ENCODE data around the gene GAD1.

DNA sequence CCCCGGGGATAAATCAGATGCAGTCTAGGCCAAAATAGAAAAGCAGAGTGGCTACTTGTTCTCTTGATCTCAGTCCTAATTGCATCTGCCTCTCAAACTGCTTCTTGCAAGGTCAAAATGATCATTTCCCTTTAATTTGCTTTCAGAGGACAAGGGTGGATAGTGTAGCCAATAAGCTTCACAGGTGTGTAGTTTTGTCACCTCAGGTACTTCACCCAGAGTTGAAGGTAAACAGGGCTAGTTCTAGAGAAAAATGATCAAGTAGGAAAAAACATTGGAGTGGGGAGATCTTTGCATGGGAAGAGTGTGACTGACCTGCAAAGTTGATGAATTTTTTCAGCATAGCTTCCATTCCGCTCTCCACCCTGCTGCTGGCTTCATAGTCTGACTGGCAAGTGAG lies 37.8 kb upstream of the GAD1 start:
- TF ChIP-seq, protein P1, sequence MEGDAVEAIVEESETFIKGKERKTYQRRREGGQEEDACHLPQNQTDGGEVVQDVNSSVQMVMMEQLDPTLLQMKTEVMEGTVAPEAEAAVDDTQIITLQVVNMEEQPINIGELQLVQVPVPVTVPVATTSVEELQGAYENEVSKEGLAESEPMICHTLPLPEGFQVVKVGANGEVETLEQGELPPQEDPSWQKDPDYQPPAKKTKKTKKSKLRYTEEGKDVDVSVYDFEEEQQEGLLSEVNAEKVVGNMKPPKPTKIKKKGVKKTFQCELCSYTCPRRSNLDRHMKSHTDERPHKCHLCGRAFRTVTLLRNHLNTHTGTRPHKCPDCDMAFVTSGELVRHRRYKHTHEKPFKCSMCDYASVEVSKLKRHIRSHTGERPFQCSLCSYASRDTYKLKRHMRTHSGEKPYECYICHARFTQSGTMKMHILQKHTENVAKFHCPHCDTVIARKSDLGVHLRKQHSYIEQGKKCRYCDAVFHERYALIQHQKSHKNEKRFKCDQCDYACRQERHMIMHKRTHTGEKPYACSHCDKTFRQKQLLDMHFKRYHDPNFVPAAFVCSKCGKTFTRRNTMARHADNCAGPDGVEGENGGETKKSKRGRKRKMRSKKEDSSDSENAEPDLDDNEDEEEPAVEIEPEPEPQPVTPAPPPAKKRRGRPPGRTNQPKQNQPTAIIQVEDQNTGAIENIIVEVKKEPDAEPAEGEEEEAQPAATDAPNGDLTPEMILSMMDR (IDR thresholded peaks at IDR 0.05), result no peak
- no peak for TF ChIP-seq POLR2AphosphoS5 (IDR thresholded peaks at IDR 0.05)
- TF ChIP-seq EP300 (IDR thresholded peaks at IDR 0.05), result no peak

Data from sigmoid colon (tissue), 4 donors.